ENCODE data around the gene IFIT1B. TPM values are rescaled to one million over a fixed set of nuclear protein-coding genes. Genes with fewer than 3 reads are reported as not detected.

Gene IFIT1B
- polyA plus RNA-seq, 1 donor (not counting 4 experiments of a cell fraction or from before 2014, with no cell fraction given): not detected

DNA sequence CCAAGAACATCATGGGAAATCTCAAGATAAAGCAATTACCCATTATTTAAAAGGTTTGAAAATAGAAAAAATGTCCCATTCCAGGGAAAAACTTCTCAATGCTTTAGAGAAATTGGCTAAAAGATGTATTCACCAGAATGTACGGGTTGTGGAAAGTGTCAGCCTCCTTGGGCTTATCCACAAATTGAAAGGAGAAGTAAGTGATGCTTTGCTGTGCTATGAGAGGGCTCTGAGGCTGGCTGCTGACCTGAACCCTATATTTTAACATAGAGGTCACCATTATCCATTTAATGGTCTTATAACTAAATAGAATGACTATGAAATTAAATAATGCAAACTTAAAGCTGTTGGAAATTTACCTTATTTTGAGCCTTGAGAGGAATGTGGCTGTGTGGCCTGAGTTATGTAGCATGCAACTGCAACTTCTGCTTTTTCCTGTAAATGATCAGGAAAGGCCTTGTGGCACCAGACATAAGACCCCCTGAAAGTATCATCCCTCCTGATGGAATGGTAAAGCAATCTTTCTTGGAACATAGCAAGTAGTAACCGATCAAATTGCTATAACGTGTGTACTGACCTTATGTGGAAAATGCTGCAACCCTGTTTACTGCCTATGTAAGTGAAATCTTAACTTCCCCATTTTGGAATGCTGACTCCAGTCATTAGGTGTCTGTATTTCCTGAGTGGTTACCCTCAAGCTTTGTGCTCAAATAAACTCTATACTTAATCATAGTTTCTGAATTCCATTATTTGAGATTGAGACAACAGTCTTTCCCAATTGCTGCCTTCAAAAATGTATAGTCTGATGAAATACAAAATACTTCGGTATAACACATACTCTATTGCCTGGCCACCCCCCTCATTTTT lies 6.9 kb downstream of the IFIT1B start:
- no peaks in the 10 kb centered on the region for H4K20me1 ChIP-seq (ENCODE audit: control insufficient read depth, extremely low read depth, insufficient read depth, low read length)
- TF ChIP-seq CTCF (optimal IDR thresholded peaks at IDR 0.05 in 1 of 3, IDR thresholded peaks at IDR 0.05 in 1 of 3, conservative IDR thresholded peaks at IDR 0.05 in 1 of 3; ENCODE audit: extremely low read depth in 1 of 3, insufficient read depth in 2 of 3, low read length in 3 of 3) (no peak), EZH2 (IDR thresholded peaks at IDR 0.05; ENCODE audit: low read length) (no peak)
- no peaks in the 10 kb centered on the region for H3K9me3 ChIP-seq (ENCODE audit: control insufficient read depth, low read depth, low read length)
- H3K27ac ChIP-seq (ENCODE audit: control insufficient read depth, insufficient read depth, low read length): no peak overlapping the region
- no peak for DNase-seq (ENCODE audit: low read depth, low spot score)
- no peak overlapping the region for H2AFZ ChIP-seq (ENCODE audit: control insufficient read depth, low read length)
- H3K9ac ChIP-seq (ENCODE audit: control insufficient read depth, extremely low read depth, insufficient read depth, low read length): no peak overlapping the region
- no peaks in the 10 kb centered on the region for H3K4me1 ChIP-seq (ENCODE audit: control insufficient read depth, extremely low read depth, insufficient read depth, low read length)
- H3K4me2 ChIP-seq (ENCODE audit: control insufficient read depth, extremely low read depth, insufficient read depth, low read depth, low read length): no peak overlapping the region
- no peak for FAIRE-seq
- dilution Hi-C loops (cut with MboI; ENCODE audit: extremely low pct_ligation_motif_present, low sequenced_read_pairs): no loop called here
- H3K4me3 ChIP-seq (ENCODE audit: control insufficient read depth in 2 of 3, extremely low read depth in 1 of 3, insufficient read depth in 2 of 3, low read depth in 1 of 3, low read length in 3 of 3): no peak overlapping the region
- no peaks in the 10 kb centered on the region for H3K9me1 ChIP-seq (ENCODE audit: control insufficient read depth, extremely low read depth, insufficient read depth, low read length)
- H3K79me2 ChIP-seq (ENCODE audit: control insufficient read depth, insufficient read depth, low read length): no peaks in the 10 kb centered on the region
- H3K36me3 ChIP-seq (ENCODE audit: control insufficient read depth in 2 of 2, extremely low read depth in 1 of 2, insufficient read depth in 2 of 2, low read length in 2 of 2): no peaks in the 10 kb centered on the region
- no peaks in the 10 kb centered on the region for H3K27me3 ChIP-seq (ENCODE audit: control insufficient read depth, extremely low read depth, insufficient read depth, low read length)

GRCh38 chr10:89388806-89389205 lies 10.9 kb downstream of the IFIT1B start:
- H3K9ac ChIP-seq (ENCODE audit: control insufficient read depth, extremely low read depth, insufficient read depth, low read length): no peak overlapping the region
- no peak overlapping the region for H2AFZ ChIP-seq (ENCODE audit: control insufficient read depth, low read length)
- H3K27ac ChIP-seq (ENCODE audit: control insufficient read depth, insufficient read depth, low read length): no peak overlapping the region
- H3K9me1 ChIP-seq (ENCODE audit: control insufficient read depth, extremely low read depth, insufficient read depth, low read length): no peaks in the 10 kb centered on the region
- no peak for TF ChIP-seq CTCF (optimal IDR thresholded peaks at IDR 0.05 in 1 of 3, IDR thresholded peaks at IDR 0.05 in 1 of 3, conservative IDR thresholded peaks at IDR 0.05 in 1 of 3; ENCODE audit: extremely low read depth in 1 of 3, insufficient read depth in 2 of 3, low read length in 3 of 3)
- TF ChIP-seq EZH2 (IDR thresholded peaks at IDR 0.05; ENCODE audit: low read length): no peak
- DNase-seq (ENCODE audit: low read depth, low spot score) (no peak), FAIRE-seq (no peak)
- no peaks in the 10 kb centered on the region for H3K27me3 ChIP-seq (ENCODE audit: control insufficient read depth, extremely low read depth, insufficient read depth, low read length)
- peaks cover 6% of the 10 kb centered on the region for H3K79me2 ChIP-seq (ENCODE audit: control insufficient read depth, insufficient read depth, low read length)
- H3K4me3 ChIP-seq (ENCODE audit: control insufficient read depth in 2 of 3, extremely low read depth in 1 of 3, insufficient read depth in 2 of 3, low read depth in 1 of 3, low read length in 3 of 3): no peak overlapping the region
- H4K20me1 ChIP-seq (ENCODE audit: control insufficient read depth, extremely low read depth, insufficient read depth, low read length): no peaks in the 10 kb centered on the region
- no peaks in the 10 kb centered on the region for H3K9me3 ChIP-seq (ENCODE audit: control insufficient read depth, low read depth, low read length)
- H3K4me2 ChIP-seq (ENCODE audit: control insufficient read depth, extremely low read depth, insufficient read depth, low read depth, low read length): no peak overlapping the region
- peaks cover 14% of the 10 kb centered on the region for H3K4me1 ChIP-seq (ENCODE audit: control insufficient read depth, extremely low read depth, insufficient read depth, low read length)
- dilution Hi-C loops (cut with MboI; ENCODE audit: extremely low pct_ligation_motif_present, low sequenced_read_pairs): no loop called here
- H3K36me3 ChIP-seq (ENCODE audit: control insufficient read depth in 2 of 2, extremely low read depth in 1 of 2, insufficient read depth in 2 of 2, low read length in 2 of 2): no peaks in the 10 kb centered on the region
